OCI-LY7 (cell line): ENCODE results near the gene SIL1. TPM values are rescaled to one million over a fixed set of nuclear protein-coding genes. Genes with fewer than 3 reads are reported as not detected.

Experiments used
- BruUV-seq: library from RNA; stranded (reverse); fragments of 400-500 nt; replicated peaks from 2 replicates; lab custom pipeline; 2021; lab: Mats Ljungman, UMichigan
- CTCF ChIA-PET: fragments of 300-600 bp; sonication (Branson Sonifier 250); formaldehyde crosslinking; loops from one replicate; lab custom pipeline; 2022; ENCODE audit warnings: antibody characterized with exemption; ENCODE audit not compliant: unreplicated experiment; lab: Charles Lee
- POLR2A ChIA-PET: fragments of 300-600 bp; sonication (Branson Sonifier 250); formaldehyde crosslinking; loops from one replicate; lab custom pipeline; 2022; ENCODE audit warnings: antibody characterized with exemption; lab: Charles Lee
- DNase-seq: peaks from one replicate; pipeline ENCODE4 v3.0.0-alpha.2; 2015; ENCODE audit warnings: low spot score
- H2AFZ ChIP-seq: fragments of 200-600 bp; sonication (generic), shearing (Covaris generic); 2 replicates; pipeline ENCODE4 v1.6.1; 2014; ENCODE audit warnings: mild to moderate bottlenecking, antibody characterized with exemption, low read length, moderate library complexity
- H3K27ac ChIP-seq: fragments of 200-600 bp; sonication (generic); 2 replicates; pipeline ENCODE4 v1.5.1; 2014; ENCODE audit warnings: mixed run types, low read depth, mild to moderate bottlenecking, moderate library complexity, low read length, inconsistent platforms; ENCODE audit not compliant: poor library complexity, severe bottlenecking
- H3K36me3 ChIP-seq: fragments of 200-600 bp; sonication (generic); 2 replicates; pipeline ENCODE4 v1.6.1; 2014; ENCODE audit warnings: mild to moderate bottlenecking, antibody characterized with exemption, low read length, moderate library complexity, mixed read lengths; ENCODE audit not compliant: insufficient read depth
- H3K4me1 ChIP-seq: fragments of 200-600 bp; sonication (generic); 2 replicates; pipeline ENCODE4 v1.5.1; 2014; ENCODE audit warnings: mild to moderate bottlenecking, low read length; ENCODE audit not compliant: insufficient read depth, poor library complexity, severe bottlenecking
- H3K4me2 ChIP-seq: fragments of 200-600 bp; sonication (generic); 2 replicates; pipeline ENCODE4 v1.6.1; 2014; ENCODE audit warnings: mild to moderate bottlenecking, low read length
- H3K4me3 ChIP-seq: fragments of 200-600 bp; sonication (generic); 2 replicates; pipeline ENCODE4 v1.5.1; 2014; ENCODE audit warnings: mild to moderate bottlenecking, low read depth, low read length; ENCODE audit not compliant: poor library complexity, severe bottlenecking
- H3K79me2 ChIP-seq: fragments of 200-600 bp; sonication (generic); 2 replicates; pipeline ENCODE4 v1.6.1; 2016; ENCODE audit warnings: low read depth, mild to moderate bottlenecking, low read length, moderate library complexity, mixed read lengths; ENCODE audit not compliant: insufficient read depth
- H3K9me2 ChIP-seq: fragments of 200-600 bp; sonication (generic); 2 replicates; pipeline ENCODE4 v1.6.1; 2016; ENCODE audit warnings: mild to moderate bottlenecking, low read length, mixed read lengths; ENCODE audit not compliant: insufficient read depth
- H3K9me3 ChIP-seq: fragments of 200-600 bp; sonication (generic); 2 replicates; pipeline ENCODE4 v1.6.1; 2014; ENCODE audit warnings: mild to moderate bottlenecking, mixed run types, low read length, mixed read lengths
- H4K20me1 ChIP-seq: fragments of 200-600 bp; sonication (generic); 2 replicates; pipeline ENCODE4 v1.6.1; 2014; ENCODE audit warnings: mild to moderate bottlenecking, antibody characterized with exemption, low read length, moderate library complexity, mixed read lengths; ENCODE audit not compliant: insufficient read depth
- EZH2phosphoT487 ChIP-seq: fragments of 200-600 bp; sonication (generic); IDR thresholded peaks from 2 replicates; pipeline ENCODE4 v1.6.1; 2018; ENCODE audit warnings: low read depth, borderline replicate concordance, mild to moderate bottlenecking, mixed run types, antibody characterized with exemption, low read length, moderate library complexity, mixed read lengths
- intact Hi-C: fragments of 100-400 bp; cut with micrococcal nuclease; formaldehyde crosslinking; loops from one replicate; pipeline ENCODE4 v1.10.0; 2022; ENCODE audit not compliant: unreplicated experiment
- total RNA-seq, 2 experiments: library from RNA; depleted of rRNA in 1 of 2; stranded (reverse); fragments of >200 nt in 1 of 2; shearing (Covaris generic) in 1 of 2; gene quantifications; 2 replicates each; pipeline ENCODE4 v1.2.3, GENCODE V29; 2014 to 2022
- TF ChIP-seq, protein P1 (sequence below): fragments of 200-600 bp; sonication (generic); conservative IDR thresholded peaks from 2 replicates; pipeline ENCODE4 v1.5.1; 2014; ENCODE audit warnings: mild to moderate bottlenecking, antibody characterized with exemption, low read length, moderate library complexity, mixed read lengths

The SIL1 gene
- total RNA-seq, 2 experiments from 2014 or later = 9.2 to 22.8 TPM

DNA sequence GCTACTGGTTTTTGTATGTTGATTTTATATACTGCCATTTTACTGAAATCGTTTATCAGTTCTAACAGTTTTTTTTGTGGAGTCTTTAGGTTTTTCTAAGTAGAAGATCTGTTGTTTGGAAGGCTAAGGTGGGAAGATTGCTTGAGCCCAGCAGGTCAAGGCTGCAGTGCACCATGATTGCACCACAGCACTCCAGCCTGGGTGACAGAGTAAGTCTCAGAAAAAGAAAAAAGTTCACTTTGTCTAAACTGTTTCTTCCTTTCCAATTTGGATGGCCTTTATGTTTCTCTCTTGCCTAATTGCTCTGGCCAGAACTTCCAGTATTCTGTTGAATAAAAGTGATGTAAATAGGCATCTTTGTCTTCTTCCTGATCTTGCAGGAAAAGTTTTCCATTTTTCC is 198.5 kb downstream of the SIL1 start:
- Histone ChIP-seq H3K9me3 (no peaks in the 10 kb centered on the region), H3K36me3 (no peaks in the 10 kb centered on the region), H3K4me1 (no peaks in the 10 kb centered on the region), H3K79me2 (no peaks in the 10 kb centered on the region), H3K9me2 (no peaks in the 10 kb centered on the region), H4K20me1 (no peaks in the 10 kb centered on the region), H3K4me2 (no peak overlapping the region), H3K4me3 (no peak overlapping the region), H2AFZ (no peak overlapping the region), H3K27ac (no peak overlapping the region)
- intact Hi-C loops = no loop called here
- ChIA-PET POLR2A (no interaction called here), CTCF (no interaction called here)
- no peak for TF ChIP-seq EZH2phosphoT487
- TF ChIP-seq, protein P1, sequence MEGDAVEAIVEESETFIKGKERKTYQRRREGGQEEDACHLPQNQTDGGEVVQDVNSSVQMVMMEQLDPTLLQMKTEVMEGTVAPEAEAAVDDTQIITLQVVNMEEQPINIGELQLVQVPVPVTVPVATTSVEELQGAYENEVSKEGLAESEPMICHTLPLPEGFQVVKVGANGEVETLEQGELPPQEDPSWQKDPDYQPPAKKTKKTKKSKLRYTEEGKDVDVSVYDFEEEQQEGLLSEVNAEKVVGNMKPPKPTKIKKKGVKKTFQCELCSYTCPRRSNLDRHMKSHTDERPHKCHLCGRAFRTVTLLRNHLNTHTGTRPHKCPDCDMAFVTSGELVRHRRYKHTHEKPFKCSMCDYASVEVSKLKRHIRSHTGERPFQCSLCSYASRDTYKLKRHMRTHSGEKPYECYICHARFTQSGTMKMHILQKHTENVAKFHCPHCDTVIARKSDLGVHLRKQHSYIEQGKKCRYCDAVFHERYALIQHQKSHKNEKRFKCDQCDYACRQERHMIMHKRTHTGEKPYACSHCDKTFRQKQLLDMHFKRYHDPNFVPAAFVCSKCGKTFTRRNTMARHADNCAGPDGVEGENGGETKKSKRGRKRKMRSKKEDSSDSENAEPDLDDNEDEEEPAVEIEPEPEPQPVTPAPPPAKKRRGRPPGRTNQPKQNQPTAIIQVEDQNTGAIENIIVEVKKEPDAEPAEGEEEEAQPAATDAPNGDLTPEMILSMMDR = no peak
- no peak for DNase-seq
- BruUV-seq = no TSS peak

DNA sequence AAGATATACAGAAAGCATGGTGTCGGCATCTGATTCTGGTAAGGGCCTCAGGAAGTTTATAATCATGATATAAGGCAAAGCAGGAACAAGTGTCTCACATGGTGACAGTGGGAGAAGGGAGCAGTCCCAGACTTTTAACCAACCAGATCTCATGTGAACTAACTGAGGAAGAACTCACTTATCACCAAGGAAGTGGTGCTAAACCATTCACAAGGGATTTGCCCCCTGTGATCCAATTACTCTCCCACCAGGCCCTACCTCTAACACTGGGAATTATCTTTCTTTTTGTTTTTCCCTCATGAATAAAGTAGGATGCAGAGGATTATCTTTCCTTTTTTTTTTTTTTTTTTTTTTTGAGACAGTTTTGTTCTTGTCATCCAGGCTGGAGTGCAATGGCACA is 199.6 kb downstream of the SIL1 start:
- Histone ChIP-seq H3K9me3 (no peaks in the 10 kb centered on the region), H3K36me3 (no peaks in the 10 kb centered on the region), H3K79me2 (no peaks in the 10 kb centered on the region), H3K4me3 (no peak overlapping the region), H3K27ac (no peak overlapping the region), H2AFZ (no peak overlapping the region), H3K4me2 (no peak overlapping the region), H3K9me2 (no peaks in the 10 kb centered on the region), H3K4me1 (no peaks in the 10 kb centered on the region), H4K20me1 (no peaks in the 10 kb centered on the region)
- DNase-seq = no peak
- POLR2A ChIA-PET = no interaction called here
- intact Hi-C loops = no loop called here
- BruUV-seq = no TSS peak
- CTCF ChIA-PET = no interaction called here
- no peak for TF ChIP-seq EZH2phosphoT487
- TF ChIP-seq, protein P1 = no peak

DNA sequence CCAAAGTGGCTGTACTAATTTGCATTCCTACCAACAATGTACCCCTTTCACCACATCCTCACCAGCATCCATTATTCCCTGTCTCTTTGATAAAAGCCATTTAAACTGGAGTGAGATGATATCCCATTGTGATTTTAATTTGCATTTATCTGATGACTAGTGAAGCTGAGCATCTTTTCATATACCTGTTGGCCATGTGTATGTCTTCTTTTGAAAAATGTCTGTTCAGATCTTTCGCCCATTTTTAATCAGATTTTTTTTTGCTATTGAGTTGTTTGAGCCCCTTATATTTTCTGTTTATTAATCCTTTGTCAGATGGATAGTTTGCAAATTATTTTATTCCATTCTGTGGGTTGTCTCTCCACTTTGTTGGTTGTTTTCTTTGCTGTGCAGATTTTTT is 202.0 kb downstream of the SIL1 start:
- Histone ChIP-seq H3K4me2 (no peak overlapping the region), H3K27ac (no peak overlapping the region), H3K79me2 (no peaks in the 10 kb centered on the region), H3K36me3 (no peaks in the 10 kb centered on the region), H3K4me1 (no peaks in the 10 kb centered on the region), H3K4me3 (no peak overlapping the region), H3K9me3 (no peaks in the 10 kb centered on the region), H4K20me1 (no peaks in the 10 kb centered on the region), H2AFZ (no peak overlapping the region), H3K9me2 (no peaks in the 10 kb centered on the region)
- DNase-seq = no peak
- intact Hi-C loops = no loop called here
- POLR2A ChIA-PET = no interaction called here
- TF ChIP-seq EZH2phosphoT487 = no peak
- TF ChIP-seq, protein P1 = no peak
- BruUV-seq = no TSS peak
- CTCF ChIA-PET = no interaction called here
